Right hindlimb (tissue), 1 donor: Measurements from ENCODE around the gene RNU2-63P.
"Not testable (repeated sequence)": the region's sequence is repeated elsewhere in the genome, so short reads cannot be mapped to it uniquely, and the experiment has no call there.

ENCODE experiments used
- DNase-seq: peaks from one replicate; pipeline ENCODE4 v3.0.0-alpha.2; 2018

The RNU2-63P gene

GRCh38 chr2:88016086-88016959 lies at the start of gene RNU2-63P:
Gene RNU2-63P (minus strand): TSS chr2:88016547.
- DNase-seq, result peak; percentile 81

GRCh38 chr2:88061295-88061694 lies 44.9 kb upstream of the RNU2-63P start:
- no peak for DNase-seq

GRCh38 chr2:88060907-88061275 lies 44.5 kb upstream of the RNU2-63P start:
- no peak for DNase-seq

- DNase-seq, result no peak
Observed at GRCh38 chr2:88059979-88060906, 43.9 kb upstream of the RNU2-63P start.

- DNase-seq, result no peak
Observed at GRCh38 chr2:88058191-88058590, 41.8 kb upstream of the RNU2-63P start.

GRCh38 chr2:88057437-88057844 lies 41.1 kb upstream of the RNU2-63P start:
- DNase-seq, result no peak

GRCh38 chr2:88055371-88056128 lies 39.2 kb upstream of the RNU2-63P start, which contains the start of gene KRCC1:
Gene KRCC1 (minus strand): TSS chr2:88055783. CDS start chr2:88028563, 27,220 bp downstream.
- DNase-seq, result peak; percentile 96

GRCh38 chr2:88054782-88055370 lies 38.5 kb upstream of the RNU2-63P start:
- peak; percentile 47 for DNase-seq

GRCh38 chr2:88053934-88054781 lies 37.8 kb upstream of the RNU2-63P start:
- no peak for DNase-seq

- no peak for DNase-seq
Observed at GRCh38 chr2:88053296-88053695, 36.9 kb upstream of the RNU2-63P start.

- no peak for DNase-seq
Observed at GRCh38 chr2:88051792-88052191, 35.4 kb upstream of the RNU2-63P start.

GRCh38 chr2:88049622-88050021 lies 33.3 kb upstream of the RNU2-63P start:
- DNase-seq, result no peak

GRCh38 chr2:88048541-88048940 lies 32.2 kb upstream of the RNU2-63P start:
- DNase-seq, result no peak

- DNase-seq, result not testable (repeated sequence)
Observed at GRCh38 chr2:88045561-88045960, 29.2 kb upstream of the RNU2-63P start.

GRCh38 chr2:88042476-88042875 lies 26.1 kb upstream of the RNU2-63P start:
- no peak for DNase-seq

GRCh38 chr2:88038263-88039105 lies 22.1 kb upstream of the RNU2-63P start:
- DNase-seq, result no peak

- DNase-seq, result no peak
Observed at GRCh38 chr2:88036606-88037005, 20.3 kb upstream of the RNU2-63P start.

GRCh38 chr2:88036182-88036581 lies 19.8 kb upstream of the RNU2-63P start:
- DNase-seq, result no peak

GRCh38 chr2:88032070-88032702 lies 15.8 kb upstream of the RNU2-63P start:
- no peak for DNase-seq

GRCh38 chr2:88028931-88029330 lies 12.6 kb upstream of the RNU2-63P start:
- no peak for DNase-seq
